Natural killer cell (primary cell): Measurements from ENCODE around the gene MRPL20. TPM values are rescaled to one million over a fixed set of nuclear protein-coding genes. Genes with fewer than 3 reads are reported as not detected.

Experiments used
- ATAC-seq, 3 donors: fragments of 150-1000 bp in 2 of 3; fragments of 200-7000 bp in 1 of 3; cut with Tn5 transposase; 1 replicate in 1 of 3; 2 replicates in 2 of 3; pipeline ENCODE4 v1.10.0; 2021; ENCODE audit warnings: mild to moderate bottlenecking in 2 of 3, moderate library complexity in 2 of 3
- DNase-seq, 2 donors: peaks; one replicate each; pipeline versions ENCODE4 v3.0.0 to v3.0.0-alpha.2; 2013 to 2021; ENCODE audit warnings: mixed read lengths in 1 of 2
- H3K27ac ChIP-seq: one replicate; pipeline ENCODE4 v1.5.1; 2013; ENCODE audit warnings: mild to moderate bottlenecking, low read length
- H3K27me3 ChIP-seq: one replicate; pipeline ENCODE4 v1.6.1; 2013; ENCODE audit warnings: low read length; ENCODE audit not compliant: control insufficient read depth, insufficient read depth
- H3K36me3 ChIP-seq: one replicate; pipeline ENCODE4 v1.6.1; 2013; ENCODE audit warnings: low read length; ENCODE audit not compliant: control insufficient read depth, insufficient read depth
- H3K4me1 ChIP-seq: one replicate; pipeline ENCODE4 v1.6.1; 2013; ENCODE audit warnings: low read length; ENCODE audit not compliant: control insufficient read depth, insufficient read depth
- H3K4me3 ChIP-seq: one replicate; pipeline ENCODE4 v1.5.1; 2013; ENCODE audit warnings: low read length
- H3K9me3 ChIP-seq: one replicate; pipeline ENCODE4 v1.6.1; 2013; ENCODE audit warnings: low read length; ENCODE audit not compliant: control insufficient read depth, insufficient read depth
- H3K27ac Mint-ChIP-seq, 2 donors: one replicate each; pipeline ENCODE4 v1.8.0; 2022; ENCODE audit warnings: mild to moderate bottlenecking in 2 of 2, mixed read lengths in 2 of 2, moderate library complexity in 1 of 2
- H3K27me3 Mint-ChIP-seq, 2 donors: one replicate each; pipeline ENCODE4 v1.8.0; 2022; ENCODE audit warnings: low read depth in 2 of 2, mixed read lengths in 2 of 2
- H3K36me3 Mint-ChIP-seq: one replicate; pipeline ENCODE4 v1.8.0; 2022; ENCODE audit warnings: mixed read lengths
- H3K4me1 Mint-ChIP-seq, 2 donors: one replicate each; pipeline ENCODE4 v1.8.0; 2022; ENCODE audit warnings: mixed read lengths in 2 of 2
- H3K4me3 Mint-ChIP-seq: one replicate; pipeline ENCODE4 v1.8.0; 2022; ENCODE audit warnings: mild to moderate bottlenecking, moderate library complexity, mixed read lengths
- H3K9me3 Mint-ChIP-seq, 2 donors: one replicate each; pipeline ENCODE4 v1.8.0; 2022; ENCODE audit warnings: mixed read lengths in 2 of 2
- WGBS: methylation state at CpG from one replicate; pipeline ENCODE4 v1.1.7; 2013; ENCODE audit warnings: missing lambda C conversion rate; ENCODE audit not compliant: insufficient coverage; 5-methylcytosine and 5-hydroxymethylcytosine counted together
- intact Hi-C: fragments of 100-400 bp; cut with micrococcal nuclease; formaldehyde crosslinking; loops from one replicate; pipeline ENCODE4 v1.14.2; 2022
- total RNA-seq, 4 donors: library from RNA; stranded (reverse); fragments of 120-200 nt in 1 of 4; gene quantifications; one replicate each; pipeline versions ENCODE4 v1.2.3 to v1.2.4, GENCODE V29; 2013 to 2022
- TF ChIP-seq, protein P1 (sequence below): fragments of 200-600 bp; IDR thresholded peaks from one replicate; pipeline ENCODE4 v1.8.0; 2022; ENCODE audit warnings: antibody characterized with exemption

The MRPL20 gene
- total RNA-seq, 3 donors from 2014 or later (not counting 1 experiment from before 2014, with no cell fraction given), result 90.9 to 111 (median 92.7) TPM

DNA sequence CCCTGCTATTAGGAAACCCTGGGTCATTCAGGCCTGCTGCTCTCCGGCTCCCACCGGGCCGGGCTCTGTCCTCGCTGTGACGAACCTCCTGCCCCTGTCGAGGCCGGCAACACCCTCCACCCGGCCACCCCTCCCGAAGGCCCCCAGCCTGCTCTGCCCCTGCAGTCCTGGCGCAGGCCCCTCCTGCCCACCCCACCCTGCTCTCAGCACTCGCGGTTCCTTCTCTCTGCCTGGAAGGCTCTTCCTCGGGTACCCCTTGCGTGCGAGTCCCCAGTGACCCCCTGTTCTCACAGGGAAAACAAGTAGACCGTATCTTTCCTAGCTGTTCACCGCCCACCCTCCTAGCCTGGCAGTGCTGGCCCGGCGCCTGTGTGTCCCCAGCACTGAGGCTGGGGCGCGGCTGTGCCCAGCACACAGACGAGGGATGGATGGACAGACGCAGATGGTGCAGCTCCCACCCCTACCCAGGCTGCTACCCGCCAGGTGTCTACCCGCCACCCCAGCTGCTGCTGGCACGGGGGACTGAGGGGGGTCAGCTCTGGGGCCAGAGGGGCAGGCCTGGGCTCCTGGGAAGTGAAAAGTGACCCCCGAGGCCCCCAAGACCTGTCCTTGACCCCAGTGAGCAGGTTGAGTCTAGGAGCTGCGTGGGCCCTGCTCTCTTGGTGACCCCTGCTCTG is 25.3 kb upstream of the MRPL20 start:
- no peaks in the 10 kb centered on the region for H3K36me3 Mint-ChIP-seq
- Histone ChIP-seq H3K9me3 (no peaks in the 10 kb centered on the region), H3K4me1 (peaks cover 21% of the 10 kb centered on the region), H3K27me3 (peaks cover 31% of the 10 kb centered on the region), H3K4me3 (no peak overlapping the region), H3K27ac (no peak overlapping the region), H3K36me3 (no peaks in the 10 kb centered on the region)
- WGBS, result 67% methylated on average over 28 of the region's 28 CpGs
- no peak overlapping the region for H3K4me3 Mint-ChIP-seq
- no peak for DNase-seq
- H3K4me1 Mint-ChIP-seq, result peaks cover 0 to 4% of the 10 kb centered on the region in 2 donors
- TF ChIP-seq, protein P1, sequence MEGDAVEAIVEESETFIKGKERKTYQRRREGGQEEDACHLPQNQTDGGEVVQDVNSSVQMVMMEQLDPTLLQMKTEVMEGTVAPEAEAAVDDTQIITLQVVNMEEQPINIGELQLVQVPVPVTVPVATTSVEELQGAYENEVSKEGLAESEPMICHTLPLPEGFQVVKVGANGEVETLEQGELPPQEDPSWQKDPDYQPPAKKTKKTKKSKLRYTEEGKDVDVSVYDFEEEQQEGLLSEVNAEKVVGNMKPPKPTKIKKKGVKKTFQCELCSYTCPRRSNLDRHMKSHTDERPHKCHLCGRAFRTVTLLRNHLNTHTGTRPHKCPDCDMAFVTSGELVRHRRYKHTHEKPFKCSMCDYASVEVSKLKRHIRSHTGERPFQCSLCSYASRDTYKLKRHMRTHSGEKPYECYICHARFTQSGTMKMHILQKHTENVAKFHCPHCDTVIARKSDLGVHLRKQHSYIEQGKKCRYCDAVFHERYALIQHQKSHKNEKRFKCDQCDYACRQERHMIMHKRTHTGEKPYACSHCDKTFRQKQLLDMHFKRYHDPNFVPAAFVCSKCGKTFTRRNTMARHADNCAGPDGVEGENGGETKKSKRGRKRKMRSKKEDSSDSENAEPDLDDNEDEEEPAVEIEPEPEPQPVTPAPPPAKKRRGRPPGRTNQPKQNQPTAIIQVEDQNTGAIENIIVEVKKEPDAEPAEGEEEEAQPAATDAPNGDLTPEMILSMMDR, result no peak
- intact Hi-C loops, result no loop called here
- ATAC-seq, result no peak
- no peak overlapping the region for H3K27ac Mint-ChIP-seq
- no peaks in the 10 kb centered on the region for H3K9me3 Mint-ChIP-seq
- peaks cover 0 to 15% of the 10 kb centered on the region in 2 donors for H3K27me3 Mint-ChIP-seq

- H3K36me3 ChIP-seq, result no peaks in the 10 kb centered on the region
- H3K9me3 ChIP-seq, result no peaks in the 10 kb centered on the region
- H3K4me3 ChIP-seq, result no peak overlapping the region
- H3K27me3 ChIP-seq, result peaks cover 26% of the 10 kb centered on the region
- ATAC-seq, result no peak
- DNase-seq, result no peak
- Mint-ChIP-seq H3K36me3 (no peaks in the 10 kb centered on the region), H3K4me1 (peaks cover 0 to 4% of the 10 kb centered on the region in 2 donors), H3K27me3 (peaks cover 0 to 15% of the 10 kb centered on the region in 2 donors), H3K9me3 (no peaks in the 10 kb centered on the region), H3K4me3 (no peak overlapping the region), H3K27ac (no peak overlapping the region)
- intact Hi-C loops, result no loop called here
- peaks cover 21% of the 10 kb centered on the region for H3K4me1 ChIP-seq
- H3K27ac ChIP-seq, result no peak overlapping the region
- 69% methylated on average over 3 of the region's 5 CpGs for WGBS
- TF ChIP-seq, protein P1, result no peak
Measured at GRCh38 chr1:1431845-1432273, 24.8 kb upstream of the MRPL20 start.

- H3K36me3 ChIP-seq, result no peaks in the 10 kb centered on the region
Measured at GRCh38 chr1:1430992-1431844, 24.1 kb upstream of the MRPL20 start.

More at GRCh38 chr1:1430992-1431844, 24.1 kb upstream of the MRPL20 start:
- no peaks in the 10 kb centered on the region for H3K36me3 Mint-ChIP-seq
- no peak overlapping the region for H3K27ac ChIP-seq
- H3K27me3 Mint-ChIP-seq, result peaks cover 0 to 15% of the 10 kb centered on the region in 2 donors
- ATAC-seq (no peak), DNase-seq (no peak)
- no peak overlapping the region for H3K4me3 ChIP-seq
- peaks cover 20% of the 10 kb centered on the region for H3K27me3 ChIP-seq
- WGBS, result 71% methylated on average over 15 of the region's 18 CpGs
- no peak overlapping the region for H3K27ac Mint-ChIP-seq
- H3K4me1 Mint-ChIP-seq, result peaks cover 0 to 4% of the 10 kb centered on the region in 2 donors
- TF ChIP-seq, protein P1, result no peak
- peaks cover 17% of the 10 kb centered on the region for H3K4me1 ChIP-seq
- intact Hi-C loops, result no loop called here
- no peak overlapping the region for H3K4me3 Mint-ChIP-seq
- H3K9me3 ChIP-seq, result no peaks in the 10 kb centered on the region
- no peaks in the 10 kb centered on the region for H3K9me3 Mint-ChIP-seq
